GM10248 (cell line): ENCODE data around the gene ZNF346.
A peak's percentile ranks its signal among the peaks of the same experiment; 100 is the strongest.
"Not testable (repeated sequence)": the region's sequence is repeated elsewhere in the genome, so short reads cannot be mapped to it uniquely, and the experiment has no call there.

ENCODE experiments used
- CTCF ChIA-PET: fragments of 300-600 bp; sonication (Branson Sonifier 250); formaldehyde crosslinking; extraction: SDS; loops from one replicate; lab custom pipeline; 2021; ENCODE audit warnings: antibody characterized with exemption; lab: Yijun Ruan, JAX
- POLR2A ChIA-PET: fragments of 350-650 bp; sonication (Branson Sonifier 250); formaldehyde crosslinking; extraction: SDS; loops from one replicate; lab custom pipeline; 2020; ENCODE audit warnings: antibody characterized with exemption; lab: Yijun Ruan, JAX
- DNase-seq: peaks from one replicate; pipeline ENCODE4 v3.0.0; 2012; ENCODE audit errors: extremely low spot score
- CTCF ChIP-seq: IDR thresholded peaks from 2 replicates; pipeline ENCODE4 v1.5.1; 2012; ENCODE audit warnings: mild to moderate bottlenecking, low read depth; ENCODE audit errors: extremely low read depth, missing control alignments, control extremely low read depth

Gene ZNF346

GRCh38 chr5:176986280-176986679, 36.2 kb upstream of the ZNF346 start:
- DNase-seq: no peak
- CTCF ChIA-PET: interaction anchor here (1.2 to 1.8 kb wide), 3 partner anchors 11 to 19 kb away, joined by 4 to 6 read pairs (median 4); no protein-coding TSS in a partner anchor
- POLR2A ChIA-PET: interaction anchor here (0.6 kb wide), 1 partner anchor 116 kb away, joined by 3 read pairs; no protein-coding TSS in a partner anchor
- no peak for TF ChIP-seq CTCF

- ChIA-PET CTCF (no interaction called here), POLR2A (no interaction called here)
- no peak for DNase-seq
- no peak for TF ChIP-seq CTCF
These were observed 34.9 kb upstream of the ZNF346 start for GRCh38 chr5:176987583-176987982.

- not testable (repeated sequence) for DNase-seq
- ChIA-PET CTCF (interaction anchor here (0.8 to 1.0 kb wide), 2 partner anchors 10 to 545 kb away, joined by 3 read pairs; partner anchors contain the start of gene FAF2), POLR2A (interaction anchor here (0.6 kb wide), 1 partner anchor 20 kb away, joined by 5 read pairs; no protein-coding TSS in a partner anchor)
These were observed 29.4 kb upstream of the ZNF346 start for GRCh38 chr5:176993081-176993480.

- no peak for TF ChIP-seq CTCF
- peak; percentile 30 for DNase-seq
- ChIA-PET POLR2A (interaction anchor here (0.6 kb wide), 1 partner anchor 23 kb away, joined by 4 read pairs; no protein-coding TSS in a partner anchor), CTCF (interaction anchor here (1.4 kb wide), 1 partner anchor 11 kb away, joined by 8 read pairs; no protein-coding TSS in a partner anchor)
These were observed 27.9 kb upstream of the ZNF346 start for GRCh38 chr5:176994460-176995121.

GRCh38 chr5:176995122-176995490, 27.4 kb upstream of the ZNF346 start:
- no peak for DNase-seq
- POLR2A ChIA-PET: interaction anchor here (0.6 kb wide), 1 partner anchor 24 kb away, joined by 4 read pairs; no protein-coding TSS in a partner anchor
- CTCF ChIA-PET: interaction anchor here (1.4 kb wide), 1 partner anchor 10 kb away, joined by 8 read pairs; no protein-coding TSS in a partner anchor
- no peak for TF ChIP-seq CTCF

GRCh38 chr5:176995896-176996767, 26.4 kb upstream of the ZNF346 start:
- DNase-seq: peak; percentile 26
- POLR2A ChIA-PET: interaction anchor here (1.3 kb wide), 1 partner anchor 27 kb away, joined by 3 read pairs; no protein-coding TSS in a partner anchor
- no peak for TF ChIP-seq CTCF
- CTCF ChIA-PET: interaction anchor here (0.9 to 1.3 kb wide), 3 partner anchors 10 to 75 kb away, joined by 3 to 10 read pairs (median 3); partner anchors contain the start of gene UIMC1
